Ammon's horn (tissue), 1 donor: ENCODE data around the gene ZCCHC2.

Experiments used
- DNase-seq: peaks from one replicate; pipeline ENCODE4 v3.0.0-alpha.2; 2016; ENCODE audit warnings: low spot score

ZCCHC2 gene

GRCh38 chr18:62522504-62523254 is at the start of gene ZCCHC2:
Gene ZCCHC2, plus strand, starts transcription at chr18:62523025. Its CDS starts 400 bp downstream, at chr18:62523425.
- DNase-seq = peak; percentile 99

GRCh38 chr18:62479574-62479973 is 43.3 kb upstream of the ZCCHC2 start:
- DNase-seq = no peak

DNA sequence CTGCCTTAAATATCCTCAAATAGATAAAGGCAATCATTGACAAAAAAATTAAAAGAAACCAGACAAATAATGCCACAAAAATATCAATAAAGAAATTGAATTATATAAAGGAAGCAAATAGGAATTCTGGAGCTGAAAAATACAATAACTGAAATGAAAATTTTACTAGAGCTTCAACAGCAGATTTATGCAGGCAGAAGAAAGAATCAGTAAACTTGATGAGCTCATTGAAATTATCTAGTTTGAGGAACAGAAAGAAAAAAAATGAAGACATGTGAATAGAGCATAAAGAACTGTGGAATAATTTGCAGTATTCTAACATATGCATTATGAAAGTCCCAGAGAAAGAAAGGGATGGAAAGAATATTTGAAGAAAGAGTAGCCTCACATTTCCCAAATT is 41.9 kb upstream of the ZCCHC2 start:
- no peak for DNase-seq

GRCh38 chr18:62484941-62485340 is 37.9 kb upstream of the ZCCHC2 start:
- no peak for DNase-seq

GRCh38 chr18:62485684-62486083 is 37.1 kb upstream of the ZCCHC2 start:
- DNase-seq = peak; percentile 31

DNA sequence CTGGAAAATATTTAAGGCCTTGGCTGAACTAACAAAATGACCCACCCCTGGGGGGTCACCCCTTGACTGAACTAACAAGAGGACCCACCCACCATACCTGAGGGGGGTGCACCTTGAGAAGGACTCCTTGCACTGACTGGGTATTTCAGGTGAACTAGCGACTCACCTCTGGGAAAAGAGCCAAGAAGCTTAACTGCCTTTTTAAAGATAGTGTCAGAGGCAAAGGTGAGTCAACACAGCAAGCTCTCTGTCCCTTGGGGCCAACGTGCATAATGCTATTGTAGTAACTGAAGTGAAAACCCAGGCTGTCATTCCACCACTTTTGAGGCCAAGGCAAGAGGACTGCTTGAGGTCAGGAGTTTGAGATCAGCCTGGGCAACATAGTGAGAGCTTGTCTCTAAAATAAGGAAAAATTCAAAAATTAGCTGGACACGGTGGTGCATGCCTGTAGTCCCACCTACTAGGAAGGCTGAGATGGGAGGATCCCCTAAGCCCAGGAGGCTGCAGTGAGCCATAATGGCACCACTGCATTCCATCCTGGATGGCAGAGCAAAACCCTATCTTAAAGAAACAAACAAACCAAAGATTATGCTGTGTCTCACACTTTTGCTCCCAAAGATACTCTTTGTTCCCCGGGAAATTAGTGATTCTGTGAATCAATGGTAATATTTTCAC is 36.4 kb upstream of the ZCCHC2 start:
- no peak for DNase-seq

DNA sequence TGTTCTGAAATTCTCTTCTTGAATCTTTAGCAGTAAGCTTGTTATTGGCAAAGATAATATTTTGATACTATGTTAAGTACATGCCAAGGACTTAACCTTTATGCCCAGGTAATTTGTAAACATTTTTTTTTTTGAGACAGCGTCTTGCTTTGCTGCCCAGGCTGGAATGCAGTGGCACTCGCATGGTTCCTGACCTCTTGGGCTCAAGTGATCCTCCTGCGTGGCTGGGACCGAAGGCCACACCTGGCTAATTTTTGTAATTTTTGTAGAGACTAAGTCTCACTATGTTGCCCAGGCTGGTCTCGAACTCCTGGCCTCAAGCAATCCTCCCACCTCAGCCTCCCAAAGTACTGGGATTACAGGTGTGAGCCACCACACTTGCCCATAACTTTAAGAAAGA is 35.7 kb upstream of the ZCCHC2 start:
- DNase-seq = no peak

DNA sequence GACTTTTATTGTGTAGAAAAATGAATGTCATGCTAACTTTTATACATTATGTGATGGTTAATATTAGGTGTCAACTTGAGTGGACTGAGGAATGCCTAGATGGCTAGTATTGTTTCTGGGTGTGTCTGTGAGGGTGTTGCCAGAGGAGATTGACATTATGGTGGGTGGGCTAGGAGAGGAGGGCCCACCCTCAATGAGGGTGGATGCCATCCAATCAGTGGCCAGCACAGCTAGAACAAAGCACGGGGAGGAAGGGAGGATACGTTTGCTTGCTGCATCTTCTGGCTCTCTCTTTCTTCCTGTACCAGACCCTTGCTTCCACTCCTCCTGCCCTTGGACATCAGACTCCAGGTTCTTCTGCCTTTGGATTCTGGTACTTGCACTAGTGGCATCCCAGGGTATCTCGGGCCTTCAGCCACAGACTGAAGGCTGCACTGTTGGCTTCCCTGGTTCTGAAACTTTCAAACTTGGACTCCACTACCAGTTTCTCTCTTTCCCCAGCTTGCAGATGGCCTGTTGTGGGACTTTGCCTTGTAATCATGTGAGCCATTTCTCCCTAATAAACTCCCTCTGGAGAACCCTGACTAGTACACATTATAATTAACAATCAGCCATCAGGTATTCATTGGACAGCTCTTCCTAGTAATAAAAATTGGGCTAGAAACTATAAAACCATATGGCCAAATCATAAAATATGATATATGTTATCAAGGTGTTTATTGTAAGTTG is 31.7 kb upstream of the ZCCHC2 start:
- DNase-seq = no peak

- no peak for DNase-seq
Measured at GRCh38 chr18:62493033-62493862, 29.6 kb upstream of the ZCCHC2 start.

GRCh38 chr18:62494764-62495163 is 28.1 kb upstream of the ZCCHC2 start:
- no peak for DNase-seq

DNA sequence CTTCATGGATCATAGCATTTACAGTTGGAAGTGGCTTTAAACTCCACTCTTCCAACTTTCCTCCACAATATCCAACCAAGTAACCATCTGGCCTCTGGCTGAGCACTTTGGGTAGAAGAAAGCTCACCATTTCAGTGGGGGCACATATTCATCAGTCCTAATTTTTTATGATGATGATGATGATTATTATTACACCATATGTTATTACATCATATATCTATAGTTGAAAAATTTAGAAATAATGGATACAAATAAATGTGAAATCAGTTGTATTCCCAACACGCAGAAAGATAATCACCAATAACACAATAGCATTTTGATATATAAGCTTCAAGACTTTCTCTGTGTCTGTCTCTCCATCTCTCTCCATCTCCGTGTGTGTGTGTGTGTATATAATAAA is 26.6 kb upstream of the ZCCHC2 start:
- no peak for DNase-seq

GRCh38 chr18:62497190-62497772 is 25.5 kb upstream of the ZCCHC2 start:
- no peak for DNase-seq

DNA sequence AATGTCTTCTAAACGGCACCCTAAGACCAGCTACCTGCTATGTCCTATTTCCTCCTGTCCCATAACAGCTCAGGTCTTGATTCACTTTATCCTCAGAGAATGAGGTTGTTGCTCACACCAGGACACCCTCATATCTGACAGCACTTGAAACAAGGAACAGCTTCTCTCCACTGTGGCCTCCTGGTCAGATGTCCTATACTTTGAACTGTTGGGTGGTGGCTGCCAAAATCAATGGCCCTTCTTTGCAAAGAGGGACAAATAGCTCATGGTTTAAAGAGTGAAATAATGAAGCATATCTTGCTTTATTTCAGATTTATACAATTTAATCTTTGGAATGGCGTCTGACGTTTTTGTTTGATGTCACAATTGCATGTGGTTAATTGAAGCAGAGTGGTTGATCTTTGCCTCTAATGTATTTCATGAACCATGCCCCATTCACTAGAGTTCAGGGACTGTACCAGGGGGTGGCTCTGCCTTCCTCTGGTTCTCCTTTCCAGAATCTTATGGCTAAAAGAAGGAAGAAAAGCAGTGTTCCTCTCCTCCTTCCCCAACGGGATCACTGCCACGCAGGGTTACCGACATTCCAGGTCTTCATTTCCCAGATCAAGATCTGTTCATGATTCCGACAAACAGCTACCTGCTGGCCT is 24.1 kb upstream of the ZCCHC2 start:
- no peak for DNase-seq

GRCh38 chr18:62499263-62499650 is 23.6 kb upstream of the ZCCHC2 start:
- no peak for DNase-seq

GRCh38 chr18:62500174-62500573 is 22.7 kb upstream of the ZCCHC2 start:
- DNase-seq = no peak

GRCh38 chr18:62500966-62501591 is 21.7 kb upstream of the ZCCHC2 start:
- no peak for DNase-seq

- DNase-seq = no peak
Measured at GRCh38 chr18:62505669-62506494, 16.9 kb upstream of the ZCCHC2 start.

DNA sequence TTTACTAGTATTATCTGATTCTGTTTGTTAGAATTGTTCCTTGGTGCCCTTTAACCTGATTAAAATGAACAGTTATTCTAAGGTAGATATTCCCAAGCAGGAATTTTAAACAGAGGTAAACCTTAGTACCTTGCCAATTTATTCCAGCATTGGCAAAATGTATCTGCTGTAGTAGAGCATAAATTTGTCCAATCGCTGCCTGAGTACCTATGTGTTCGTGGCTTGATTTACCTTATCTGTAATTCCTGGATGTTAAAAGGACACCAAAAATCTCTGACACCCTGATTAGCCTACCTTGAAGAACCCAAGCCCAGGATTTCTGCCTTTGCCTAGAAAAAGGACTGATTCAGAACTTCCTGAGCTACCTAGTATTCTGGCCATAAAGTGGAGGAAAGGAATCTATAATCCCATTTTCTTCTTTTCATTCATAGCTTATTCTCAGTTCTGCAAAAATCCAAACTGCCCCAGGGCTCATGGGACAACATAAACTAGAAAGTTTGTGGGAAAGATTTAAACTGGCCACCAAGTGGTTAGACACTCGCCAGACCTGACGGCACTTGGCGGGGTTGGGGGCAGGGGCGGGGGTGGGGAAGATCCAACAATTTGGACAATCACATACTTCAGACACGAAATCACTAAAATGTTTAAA is 16.2 kb upstream of the ZCCHC2 start:
- no peak for DNase-seq

GRCh38 chr18:62509779-62510178 is 13.0 kb upstream of the ZCCHC2 start:
- DNase-seq = no peak
